ENCODE results near the gene SLC35G6.

The SLC35G6 gene

GRCh38 chr17:7508145-7508544 is 26.9 kb downstream of the SLC35G6 start:
- no peak for DNase-seq

- DNase-seq, result no peak
These were observed 27.6 kb downstream of the SLC35G6 start for GRCh38 chr17:7508846-7509245.

GRCh38 chr17:7509937-7510336 is 28.7 kb downstream of the SLC35G6 start:
- no peak for DNase-seq

- no peak for DNase-seq
These were observed 29.9 kb downstream of the SLC35G6 start for GRCh38 chr17:7511108-7511507.

GRCh38 chr17:7512105-7512504 is 30.9 kb downstream of the SLC35G6 start:
- DNase-seq, result no peak

GRCh38 chr17:7512824-7513540 is 31.7 kb downstream of the SLC35G6 start:
- DNase-seq, result no peak

GRCh38 chr17:7513850-7514419 is 32.7 kb downstream of the SLC35G6 start:
- DNase-seq, result no peak

GRCh38 chr17:7515911-7516610 is 34.8 kb downstream of the SLC35G6 start:
- DNase-seq, result no peak

- DNase-seq, result no peak
These were observed 41.8 kb downstream of the SLC35G6 start for GRCh38 chr17:7523033-7523432.

GRCh38 chr17:7528842-7529241 is 47.6 kb downstream of the SLC35G6 start:
- DNase-seq, result no peak

GRCh38 chr17:7530023-7530900 is 49.0 kb downstream of the SLC35G6 start:
- no peak for DNase-seq

Data from amniotic stem cell (primary cell).